22Rv1 (cell line): Measurements from ENCODE around the gene STRIP2.

Experiments used
- ZFX ChIP-seq: fragments of 450-650 bp; IDR thresholded peaks from 2 replicates; pipeline ENCODE4 v1.6.1; 2017; ENCODE audit warnings: antibody characterized with exemption, borderline replicate concordance
- TF ChIP-seq, protein P1 (sequence below): fragments of 450-650 bp; IDR thresholded peaks from 2 replicates; pipeline ENCODE4 v1.5.1; 2017; ENCODE audit warnings: mild to moderate bottlenecking

DNA sequence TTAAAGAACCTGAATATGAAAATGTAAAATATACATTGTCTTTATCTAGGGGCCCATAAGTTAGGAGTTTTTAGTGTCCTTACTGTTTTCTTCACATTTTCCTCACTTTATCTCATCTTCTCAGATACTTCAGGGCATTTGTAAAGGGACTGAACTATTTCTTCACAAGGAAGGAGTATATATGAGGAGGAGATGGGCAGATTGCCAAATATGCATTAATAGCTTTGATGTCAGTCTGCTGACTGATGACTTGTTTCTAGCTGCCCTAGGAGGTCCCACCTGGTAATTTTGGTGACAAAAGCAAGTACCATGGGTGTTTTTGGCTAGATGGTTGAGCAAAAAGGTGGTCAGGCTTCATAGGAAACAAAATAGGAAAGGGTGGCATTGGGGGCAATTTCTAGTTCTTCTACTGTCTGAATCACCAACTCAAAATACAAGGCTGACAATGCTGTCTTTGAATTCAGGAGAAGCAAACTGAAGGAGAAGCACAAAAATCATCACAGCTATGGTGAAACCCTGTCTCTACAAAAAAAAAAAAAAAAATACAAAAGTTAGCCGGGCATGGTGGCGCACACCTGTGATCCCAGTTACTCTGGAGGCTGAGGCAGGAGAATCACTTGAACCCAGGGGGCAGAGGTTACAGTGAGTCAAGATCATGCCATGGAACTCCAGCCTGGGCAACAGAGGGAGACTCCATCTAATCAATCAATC, 10.4 kb upstream of the STRIP2 start:
- TF ChIP-seq, protein P1, sequence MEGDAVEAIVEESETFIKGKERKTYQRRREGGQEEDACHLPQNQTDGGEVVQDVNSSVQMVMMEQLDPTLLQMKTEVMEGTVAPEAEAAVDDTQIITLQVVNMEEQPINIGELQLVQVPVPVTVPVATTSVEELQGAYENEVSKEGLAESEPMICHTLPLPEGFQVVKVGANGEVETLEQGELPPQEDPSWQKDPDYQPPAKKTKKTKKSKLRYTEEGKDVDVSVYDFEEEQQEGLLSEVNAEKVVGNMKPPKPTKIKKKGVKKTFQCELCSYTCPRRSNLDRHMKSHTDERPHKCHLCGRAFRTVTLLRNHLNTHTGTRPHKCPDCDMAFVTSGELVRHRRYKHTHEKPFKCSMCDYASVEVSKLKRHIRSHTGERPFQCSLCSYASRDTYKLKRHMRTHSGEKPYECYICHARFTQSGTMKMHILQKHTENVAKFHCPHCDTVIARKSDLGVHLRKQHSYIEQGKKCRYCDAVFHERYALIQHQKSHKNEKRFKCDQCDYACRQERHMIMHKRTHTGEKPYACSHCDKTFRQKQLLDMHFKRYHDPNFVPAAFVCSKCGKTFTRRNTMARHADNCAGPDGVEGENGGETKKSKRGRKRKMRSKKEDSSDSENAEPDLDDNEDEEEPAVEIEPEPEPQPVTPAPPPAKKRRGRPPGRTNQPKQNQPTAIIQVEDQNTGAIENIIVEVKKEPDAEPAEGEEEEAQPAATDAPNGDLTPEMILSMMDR, result no peak
- no peak for TF ChIP-seq ZFX
